HepG2 (cell line): ENCODE results near the gene TMEM79. TPM values are rescaled to one million over a fixed set of nuclear protein-coding genes. Genes with fewer than 3 reads are reported as not detected.
A peak's percentile ranks its signal among the peaks of the same experiment; 100 is the strongest.

Source experiments
- ATAC-seq: fragments of 200-7000 bp; cut with Tn5 transposase; 3 replicates; pipeline ENCODE4 v1.9.1; 2020; ENCODE audit warnings: mild to moderate bottlenecking, moderate library complexity
- BruUV-seq: library from RNA; stranded (reverse); fragments of 400-500 nt; replicated peaks from 2 replicates; lab custom pipeline; 2021; lab: Mats Ljungman, UMichigan
- CTCF ChIA-PET: fragments of 300-600 bp; formaldehyde crosslinking; extraction: SDS; loops from one replicate; lab custom pipeline; 2021; ENCODE audit warnings: low total read pairs, inconsistent platforms, low intra/inter-chr PET ratio; lab: Yijun Ruan, JAX
- POLR2A ChIA-PET: fragments of 350-600 bp; sonication (Branson Sonifier 250); formaldehyde crosslinking; loops from one replicate; lab custom pipeline; 2020; ENCODE audit warnings: antibody characterized with exemption, inconsistent platforms; lab: Yijun Ruan, JAX
- DNase-seq: peaks from one replicate; pipeline ENCODE4 v3.0.0-alpha.2; 2015; ENCODE audit warnings: low spot score
- FAIRE-seq: peaks from 3 replicates; lab custom pipeline; 2011; peaks lifted over from hg19 to GRCh38; lab: Jason Lieb, UNC
- H2AFZ ChIP-seq: one replicate; pipeline ENCODE4 v1.6.1; 2011; ENCODE audit warnings: low read length, inconsistent platforms
- H3K27ac ChIP-seq: fragments of 300-600 bp; 3 replicates; pipeline ENCODE4 v1.8.0; 2011; ENCODE audit warnings: mixed run types, mild to moderate bottlenecking, mixed read lengths, low read length, inconsistent platforms; ENCODE audit not compliant: insufficient read depth; ENCODE audit errors: extremely low read length
- H3K27me3 ChIP-seq, 2 experiments: fragments of 200-600 bp in 1 of 2; 2 replicates in 1 of 2; 3 replicates in 1 of 2; pipeline versions ENCODE4 v1.6.0 to v1.8.0; 2011; ENCODE audit warnings: low read length in 2 of 2, mild to moderate bottlenecking in 2 of 2, moderate library complexity in 2 of 2, inconsistent platforms in 1 of 2; ENCODE audit not compliant: insufficient read depth in 2 of 2, control insufficient read depth in 1 of 2
- H3K36me3 ChIP-seq, 2 experiments: fragments of 200-600 bp in 1 of 2; replicated peaks in 1 of 2; 2 replicates in 1 of 2; 3 replicates in 1 of 2; pipeline versions ENCODE4 v1.5.1 to v1.8.0; 2011; ENCODE audit warnings: low read length in 2 of 2, inconsistent platforms in 1 of 2; ENCODE audit not compliant: insufficient read depth in 2 of 2, control insufficient read depth in 1 of 2
- H3K4me1 ChIP-seq: 2 replicates; pipeline ENCODE4 v1.5.1; 2012; ENCODE audit warnings: low read length, inconsistent platforms; ENCODE audit not compliant: insufficient read depth
- H3K4me2 ChIP-seq: 2 replicates; pipeline ENCODE4 v1.6.0; 2011; ENCODE audit warnings: low read depth, low read length, inconsistent platforms
- H3K4me3 ChIP-seq, 3 experiments: fragments of 200-600 bp in 1 of 3; sonication (generic), shearing (Covaris generic) in 1 of 3; replicated peaks in 1 of 3; 2 replicates each; pipeline ENCODE4 v1.5.1; 2011 to 2016; ENCODE audit warnings: low read length in 3 of 3, inconsistent platforms in 2 of 3, low read depth in 2 of 3, mild to moderate bottlenecking in 2 of 3, control low read depth in 1 of 3, mixed read lengths in 1 of 3; ENCODE audit not compliant: insufficient read depth in 1 of 3
- H3K79me2 ChIP-seq: one replicate; pipeline ENCODE4 v1.6.1; 2011; ENCODE audit warnings: low read length, inconsistent platforms; ENCODE audit not compliant: insufficient read depth
- H3K9ac ChIP-seq: 2 replicates; pipeline ENCODE4 v1.6.0; 2011; ENCODE audit warnings: mild to moderate bottlenecking, low read depth, low read length, inconsistent platforms; ENCODE audit not compliant: insufficient read depth
- H3K9me3 ChIP-seq: 2 replicates; pipeline ENCODE4 v1.5.1; 2012; ENCODE audit warnings: mild to moderate bottlenecking, low read length
- H4K20me1 ChIP-seq: 2 replicates; pipeline ENCODE4 v1.6.0; 2011; ENCODE audit warnings: inconsistent platforms, mild to moderate bottlenecking, low read length, moderate library complexity; ENCODE audit not compliant: insufficient read depth
- ARHGAP35 ChIP-seq: sonication (generic); formaldehyde crosslinking; IDR thresholded peaks from 2 replicates; pipeline ENCODE4 v1.9.0; 2022; ENCODE audit warnings: mild to moderate bottlenecking, inconsistent platforms, moderate library complexity, missing genetic modification reagents, borderline replicate concordance
- ARID2 ChIP-seq: sonication (generic); formaldehyde crosslinking; IDR thresholded peaks from 2 replicates; pipeline ENCODE4 v1.8.1; 2022; ENCODE audit warnings: mild to moderate bottlenecking, missing genetic modification reagents, borderline replicate concordance
- DR1 ChIP-seq: sonication (generic); formaldehyde crosslinking; IDR thresholded peaks from 2 replicates; pipeline ENCODE4 v1.8.0; 2021; ENCODE audit warnings: mild to moderate bottlenecking, missing genetic modification reagents, inconsistent platforms
- HMGA1 ChIP-seq: sonication (generic); formaldehyde crosslinking; conservative IDR thresholded peaks from 2 replicates; pipeline ENCODE4 v1.4.0; 2020; ENCODE audit warnings: missing genetic modification reagents
- PBX3 ChIP-seq: sonication (generic); formaldehyde crosslinking; IDR thresholded peaks from 2 replicates; pipeline ENCODE4 v1.8.1; 2023; ENCODE audit warnings: missing genetic modification reagents, inconsistent platforms, borderline replicate concordance
- RXRB ChIP-seq: IDR thresholded peaks from 2 replicates; pipeline ENCODE4 v1.6.1; 2016; ENCODE audit warnings: borderline replicate concordance, missing genetic modification reagents, missing compliant biosample characterization
- WGBS: methylation state at CpG from one replicate; pipeline ENCODE4 v1.1.6; 2017; ENCODE audit warnings: low lambda C conversion rate; 5-methylcytosine and 5-hydroxymethylcytosine counted together
- in situ Hi-C: cut with HindIII; loops from 2 replicates; pipeline ENCODE4 v1.10.0; 2017; ENCODE audit warnings: low pct_unique_long_range_greater_than_20kb; ENCODE audit not compliant: extremely low pct_ligation_motif_present
- intact Hi-C: fragments of 100-400 bp; cut with micrococcal nuclease; formaldehyde crosslinking; loops from one replicate; pipeline ENCODE4 v1.10.0; 2022; ENCODE audit not compliant: unreplicated experiment
- polyA plus RNA-seq, 8 experiments: library from polyadenylated mRNA; depleted of rRNA in 3 of 8; stranded (reverse) in 7 of 8; unstranded in 1 of 8; fragments of >200 nt; fragmentation: Illumina TruSeq in 4 of 8; extraction: Trizol in 4 of 8; gene quantifications; 2 replicates each; pipeline versions ENCODE4 v1.2.1 to v1.2.3, GENCODE V29; 2011 to 2016; ENCODE audit warnings: low read depth in 4 of 8, missing spikeins in 1 of 8, mixed read lengths in 1 of 8; ENCODE audit not compliant: insufficient read depth in 1 of 8
- total RNA-seq, 5 experiments: library from RNA; depleted of rRNA; stranded (reverse); fragments of >200 nt; fragmentation: Illumina TruSeq; extraction: Trizol; gene quantifications; 2 replicates each; pipeline ENCODE4 v1.2.3, GENCODE V29; 2016; ENCODE audit warnings: low read depth in 1 of 5

TMEM79 gene
- total and polyA plus RNA-seq, 2 of the 13 experiments (the other 11 are each of a cell fraction or from before 2014, with no cell fraction given): 1.2 to 1.9 TPM

- no peaks in the 10 kb centered on the region for H4K20me1 ChIP-seq
- POLR2A ChIA-PET: interaction anchor here (9.2 kb wide), 1 partner anchor 12 kb away, joined by 115 read pairs; the partner anchor contains the start of genes SMG5 and TMEM79
- H3K27ac ChIP-seq: peak overlapping the region; percentile 94
- CTCF ChIA-PET: no interaction called here
- no TSS peak for BruUV-seq
- H3K4me3 ChIP-seq: no peak overlapping the region
- ATAC-seq: no peak
- intact Hi-C loops: loop anchor here (5.0 kb wide), 1 partner anchor 43 kb away; the partner anchor contains the start of genes CCT3 and TSACC
- TF ChIP-seq ARID2 (CRISPR knock-in tag): no peak
- no peak for TF ChIP-seq PBX3
- no peak for TF ChIP-seq ARHGAP35 (CRISPR knock-in tag)
- no peak for TF ChIP-seq DR1 (CRISPR knock-in tag)
- TF ChIP-seq RXRB (CRISPR knock-in tag): no peak
- TF ChIP-seq HMGA1 (CRISPR knock-in tag): no peak
- TF ChIP-seq, all 625 proteins: peak for 0
- Histone ChIP-seq H3K79me2 (peaks cover 8% of the 10 kb centered on the region), H3K4me2 (no peak overlapping the region), H3K9ac (no peak overlapping the region), H3K36me3 (peaks cover 0 to 4% of the 10 kb centered on the region in 2 experiments; a peak in 2 of 5 replicates), H2AFZ (no peak overlapping the region), H3K27me3 (no peaks in the 10 kb centered on the region), H3K9me3 (no peaks in the 10 kb centered on the region), H3K4me1 (peaks cover 44% of the 10 kb centered on the region)
- FAIRE-seq (no peak), DNase-seq (no peak)
- in situ Hi-C loops: no loop called here
- 93% methylated on average over 9 of the region's 9 CpGs for WGBS
Measured at GRCh38 chr1:156293895-156294294, 9.8 kb downstream of the TMEM79 start.
